PC-3 (cell line): ENCODE results near the gene PTGS1.
A peak's percentile ranks its signal among the peaks of the same experiment; 100 is the strongest.

Source experiments
- EZH2 ChIP-seq: fragments of 300-600 bp; sonication (generic); IDR thresholded peaks from one replicate; pipeline ENCODE4 v1.6.1; 2017; ENCODE audit warnings: antibody characterized with exemption, mild to moderate bottlenecking, low read length; ENCODE audit not compliant: unreplicated experiment
- TF ChIP-seq, protein P1 (sequence below): fragments of 300-600 bp; sonication (generic); conservative IDR thresholded peaks from 2 replicates; pipeline ENCODE4 v1.5.1; 2017; ENCODE audit warnings: antibody characterized with exemption, low read depth, mild to moderate bottlenecking, low read length

- TF ChIP-seq, protein P1, sequence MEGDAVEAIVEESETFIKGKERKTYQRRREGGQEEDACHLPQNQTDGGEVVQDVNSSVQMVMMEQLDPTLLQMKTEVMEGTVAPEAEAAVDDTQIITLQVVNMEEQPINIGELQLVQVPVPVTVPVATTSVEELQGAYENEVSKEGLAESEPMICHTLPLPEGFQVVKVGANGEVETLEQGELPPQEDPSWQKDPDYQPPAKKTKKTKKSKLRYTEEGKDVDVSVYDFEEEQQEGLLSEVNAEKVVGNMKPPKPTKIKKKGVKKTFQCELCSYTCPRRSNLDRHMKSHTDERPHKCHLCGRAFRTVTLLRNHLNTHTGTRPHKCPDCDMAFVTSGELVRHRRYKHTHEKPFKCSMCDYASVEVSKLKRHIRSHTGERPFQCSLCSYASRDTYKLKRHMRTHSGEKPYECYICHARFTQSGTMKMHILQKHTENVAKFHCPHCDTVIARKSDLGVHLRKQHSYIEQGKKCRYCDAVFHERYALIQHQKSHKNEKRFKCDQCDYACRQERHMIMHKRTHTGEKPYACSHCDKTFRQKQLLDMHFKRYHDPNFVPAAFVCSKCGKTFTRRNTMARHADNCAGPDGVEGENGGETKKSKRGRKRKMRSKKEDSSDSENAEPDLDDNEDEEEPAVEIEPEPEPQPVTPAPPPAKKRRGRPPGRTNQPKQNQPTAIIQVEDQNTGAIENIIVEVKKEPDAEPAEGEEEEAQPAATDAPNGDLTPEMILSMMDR = peak; percentile 86
- TF ChIP-seq EZH2 = no peak
Measured at GRCh38 chr9:122350577-122351355, 20.1 kb upstream of the PTGS1 start.
